ENCODE results near the gene EPS8L3. TPM values are rescaled to one million over a fixed set of nuclear protein-coding genes. Genes with fewer than 3 reads are reported as not detected.

The EPS8L3 gene
- total RNA-seq, 1 experiment from 2014 or later = 0.17 TPM

- Mint-ChIP-seq H3K27ac (no peak overlapping the region; the same call in 1 of the 2 replicates), H3K4me1 (peaks cover 21% of the 10 kb centered on the region), H3K9me3 (no peaks in the 10 kb centered on the region), H3K27me3 (ENCODE audit: low read depth) (peaks cover 4% of the 10 kb centered on the region; the same call in 1 of the 2 replicates), H3K36me3 (no peaks in the 10 kb centered on the region), H3K4me3 (no peak overlapping the region)
- CTCF ChIA-PET = interaction anchor here (0.8 to 1.0 kb wide), 3 partner anchors 7 to 157 kb away, joined by 3 read pairs; no protein-coding TSS in a partner anchor
- TF ChIP-seq AR (CRISPR knock-in tag; IDR thresholded peaks at IDR 0.05) (no peak), CREM (CRISPR knock-in tag; IDR thresholded peaks at IDR 0.05) (no peak), ZNF425 (CRISPR knock-in tag; conservative IDR thresholded peaks at IDR 0.05) (no peak), ZBTB43 (CRISPR knock-in tag; IDR thresholded peaks at IDR 0.05) (no peak), NFE2L1 (CRISPR knock-in tag; IDR thresholded peaks at IDR 0.05) (no peak), SMAD4 (CRISPR knock-in tag; IDR thresholded peaks at IDR 0.05) (no peak), ZMAT4 (CRISPR knock-in tag; IDR thresholded peaks at IDR 0.05) (no peak), ZNF396 (CRISPR knock-in tag; IDR thresholded peaks at IDR 0.05; ENCODE audit: borderline replicate concordance) (no peak)
- ATAC-seq (no peak), DNase-seq (ENCODE audit: low spot score) (no peak)
- POLR2A ChIA-PET = no interaction called here
Measured at GRCh38 chr1:109796484-109797302, 33.0 kb upstream of the EPS8L3 start.

- H3K36me3 Mint-ChIP-seq = no peaks in the 10 kb centered on the region
- H3K9me3 Mint-ChIP-seq = no peaks in the 10 kb centered on the region
- POLR2A ChIA-PET = no interaction called here
- H3K4me3 Mint-ChIP-seq = no peak overlapping the region
- no peak overlapping the region for H3K27ac Mint-ChIP-seq
- DNase-seq (ENCODE audit: low spot score) (no peak), ATAC-seq (no peak)
- H3K4me1 Mint-ChIP-seq = peaks cover 30% of the 10 kb centered on the region
- CTCF ChIA-PET = interaction anchor here (1.7 kb wide), 1 partner anchor 129 kb away, joined by 4 read pairs; no protein-coding TSS in a partner anchor
- H3K27me3 Mint-ChIP-seq (ENCODE audit: low read depth) = peaks cover 4% of the 10 kb centered on the region; the same call in 1 of the 2 replicates
- TF ChIP-seq CTCF (IDR thresholded peaks at IDR 0.05) = no peak
- no peak for TF ChIP-seq GTF2I (CRISPR knock-in tag; conservative IDR thresholded peaks at IDR 0.05)
- no peak for TF ChIP-seq ZNF232 (CRISPR knock-in tag; IDR thresholded peaks at IDR 0.05)
- no peak for TF ChIP-seq ZNF138 (CRISPR knock-in tag; conservative IDR thresholded peaks at IDR 0.05)
- no peak for TF ChIP-seq JUN (CRISPR knock-in tag; IDR thresholded peaks at IDR 0.05)
- TF ChIP-seq CREB1 (CRISPR knock-in tag; IDR thresholded peaks at IDR 0.05) = no peak
- no peak for TF ChIP-seq ZNF121 (CRISPR knock-in tag; IDR thresholded peaks at IDR 0.05)
- TF ChIP-seq ELF4 (CRISPR knock-in tag; IDR thresholded peaks at IDR 0.05; ENCODE audit: low read depth) = no peak
- TF ChIP-seq HMGA2 (CRISPR knock-in tag; IDR thresholded peaks at IDR 0.05) = no peak
- no peak for TF ChIP-seq ZMAT4 (CRISPR knock-in tag; IDR thresholded peaks at IDR 0.05)
- TF ChIP-seq PRDM15 (CRISPR knock-in tag; IDR thresholded peaks at IDR 0.05) = no peak
- no peak for TF ChIP-seq E2F5 (CRISPR knock-in tag; IDR thresholded peaks at IDR 0.05)
Measured at GRCh38 chr1:109794319-109795132, 30.8 kb upstream of the EPS8L3 start.
